Adrenal gland (tissue), 12 donors: ENCODE data around the gene SEMA5A. TPM values are rescaled to one million over a fixed set of nuclear protein-coding genes. Genes with fewer than 3 reads are reported as not detected.

Source experiments
- DNase-seq, 7 donors: peaks; one replicate each; pipeline ENCODE4 v3.0.0-alpha.2; 2019 to 2020
- H3K27ac ChIP-seq, 5 donors: fragments of 200-600 bp; sonication (generic) in 4 of 5; 1 replicate in 3 of 5; 2 replicates in 2 of 5; pipeline versions ENCODE4 v1.5.1 to v1.8.0; 2016 to 2020; ENCODE audit warnings: mild to moderate bottlenecking in 1 of 5
- H3K27me3 ChIP-seq: fragments of 200-600 bp; 2 replicates; pipeline ENCODE4 v1.8.0; 2021
- H3K36me3 ChIP-seq, 2 donors: fragments of 200-600 bp; replicated peaks in 1 of 2; 1 replicate in 1 of 2; 2 replicates in 1 of 2; pipeline versions ENCODE4 v1.5.1 to v1.8.0; 2018 to 2022
- H3K4me1 ChIP-seq, 2 donors: fragments of 200-600 bp; replicated peaks in 1 of 2; 1 replicate in 1 of 2; 2 replicates in 1 of 2; pipeline versions ENCODE4 v1.5.1 to v1.8.0; 2018 to 2021
- H3K4me3 ChIP-seq, 4 donors: fragments of 200-600 bp; sonication (generic) in 3 of 4; one replicate each; pipeline ENCODE4 v1.5.1; 2016 to 2018
- H3K9me3 ChIP-seq, 3 donors: fragments of 200-600 bp; sonication (generic) in 1 of 3; replicated peaks in 1 of 3; 1 replicate in 2 of 3; 2 replicates in 1 of 3; pipeline versions ENCODE4 v1.5.1 to v1.8.0; 2016 to 2021
- POLR2A ChIP-seq, 2 donors: fragments of 450-650 bp; IDR thresholded peaks; one replicate each; pipeline ENCODE4 v1.6.1; 2017; ENCODE audit warnings: antibody characterized with exemption in 2 of 2, mild to moderate bottlenecking in 2 of 2, moderate library complexity in 1 of 2
- WGBS, 4 donors: extraction: QIAGEN DNeasy Blood & Tissue Kit in 2 of 4; methylation state at CpG; one replicate each; pipeline versions ENCODE4 v1.1.5 to v1.1.7; 2013 to 2017; 5-methylcytosine and 5-hydroxymethylcytosine counted together
- intact Hi-C, 2 donors: fragments of 100-400 bp; cut with DNase I; formaldehyde crosslinking; loops; one replicate each; pipeline versions ENCODE4 v1.14.1 to v1.15.0; 2022 to 2023
- polyA plus RNA-seq, 3 donors: library from polyadenylated mRNA; stranded (reverse); fragments of 200-250 nt in 2 of 3; fragments of 350-450 nt in 1 of 3; fragmentation: Illumina TruSeq in 1 of 3; extraction: RNeasy Lipid Tissue Mini Kit (QIAGEN cat#74804) in 1 of 3; gene quantifications; one replicate each; pipeline ENCODE4 v1.2.3, GENCODE V29; 2013 to 2014
- total RNA-seq, 9 donors: library from RNA; depleted of rRNA in 4 of 9; stranded (reverse); fragments of >200 nt in 4 of 9; fragments of 120-200 nt in 1 of 9; fragmentation: NEBNext Ultra II Directional in 1 of 9; extraction: Animal tissue kit (Norgen Biotek cat#: 25700) in 1 of 9; gene quantifications; one replicate each; pipeline versions ENCODE4 v1.1.0 to v1.2.4, GENCODE V29; 2013 to 2023
- TF ChIP-seq, protein P1 (sequence below), 6 experiments: fragments of 450-650 bp in 4 of 6; fragments of 200-600 bp in 2 of 6; sonication (generic) in 1 of 6; IDR thresholded peaks; 1 replicate in 5 of 6; 2 replicates in 1 of 6; pipeline versions ENCODE4 v1.5.1 to v1.8.0; 2016 to 2021; ENCODE audit warnings: antibody characterized with exemption in 6 of 6, mild to moderate bottlenecking in 2 of 6, moderate library complexity in 1 of 6
- donor health status: healthy with polysubstance abuse.
- donor health status: Bipolar disorder and iron deficiency.
- donor health status: DM: yes; HTN: yes; CAD: no.
- donor health status: DM: no; HTN: no; CAD: no.
- donor health status: DM: no; HTN: no; CAD: no.
- donor health status: DM: yes; HTN: yes; CAD: no.

SEMA5A gene
- total and polyA plus RNA-seq, 12 donors = 0.40 to 6.0 (median 2.6) TPM

DNA sequence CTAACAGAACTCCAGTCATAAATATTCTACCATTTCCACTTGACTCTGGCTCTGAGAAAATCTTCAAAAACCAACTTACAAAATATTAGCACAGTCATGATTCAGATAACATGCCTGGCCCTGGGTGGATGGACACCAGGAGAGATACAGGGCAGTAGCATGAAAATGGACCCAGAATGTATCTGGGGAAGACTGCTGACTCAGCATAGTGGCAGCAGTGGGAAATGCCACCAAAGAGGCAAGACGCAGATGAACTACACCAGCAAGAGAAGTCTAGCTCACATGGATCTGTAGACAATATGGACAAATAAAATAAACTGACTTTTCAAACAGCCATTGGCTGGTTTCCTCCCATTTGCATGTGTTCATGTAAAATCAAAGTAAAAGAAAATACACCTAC lies 359.8 kb downstream of the SEMA5A start:
- no peak overlapping the region for H3K4me3 ChIP-seq
- intact Hi-C loops = no loop called here
- H3K36me3 ChIP-seq = no peaks in the 10 kb centered on the region
- no peak for DNase-seq
- TF ChIP-seq, protein P1, sequence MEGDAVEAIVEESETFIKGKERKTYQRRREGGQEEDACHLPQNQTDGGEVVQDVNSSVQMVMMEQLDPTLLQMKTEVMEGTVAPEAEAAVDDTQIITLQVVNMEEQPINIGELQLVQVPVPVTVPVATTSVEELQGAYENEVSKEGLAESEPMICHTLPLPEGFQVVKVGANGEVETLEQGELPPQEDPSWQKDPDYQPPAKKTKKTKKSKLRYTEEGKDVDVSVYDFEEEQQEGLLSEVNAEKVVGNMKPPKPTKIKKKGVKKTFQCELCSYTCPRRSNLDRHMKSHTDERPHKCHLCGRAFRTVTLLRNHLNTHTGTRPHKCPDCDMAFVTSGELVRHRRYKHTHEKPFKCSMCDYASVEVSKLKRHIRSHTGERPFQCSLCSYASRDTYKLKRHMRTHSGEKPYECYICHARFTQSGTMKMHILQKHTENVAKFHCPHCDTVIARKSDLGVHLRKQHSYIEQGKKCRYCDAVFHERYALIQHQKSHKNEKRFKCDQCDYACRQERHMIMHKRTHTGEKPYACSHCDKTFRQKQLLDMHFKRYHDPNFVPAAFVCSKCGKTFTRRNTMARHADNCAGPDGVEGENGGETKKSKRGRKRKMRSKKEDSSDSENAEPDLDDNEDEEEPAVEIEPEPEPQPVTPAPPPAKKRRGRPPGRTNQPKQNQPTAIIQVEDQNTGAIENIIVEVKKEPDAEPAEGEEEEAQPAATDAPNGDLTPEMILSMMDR (IDR thresholded peaks at IDR 0.05) = no peak
- TF ChIP-seq POLR2A (IDR thresholded peaks at IDR 0.05) = no peak
- no peak overlapping the region for H3K27ac ChIP-seq
- 73 to 88% (median 79%) methylated on average over 1 of the region's 1 CpG for WGBS, 4 donors
- no peaks in the 10 kb centered on the region for H3K27me3 ChIP-seq
- H3K4me1 ChIP-seq = peaks cover 0 to 7% of the 10 kb centered on the region in 2 donors
- no peaks in the 10 kb centered on the region for H3K9me3 ChIP-seq

DNA sequence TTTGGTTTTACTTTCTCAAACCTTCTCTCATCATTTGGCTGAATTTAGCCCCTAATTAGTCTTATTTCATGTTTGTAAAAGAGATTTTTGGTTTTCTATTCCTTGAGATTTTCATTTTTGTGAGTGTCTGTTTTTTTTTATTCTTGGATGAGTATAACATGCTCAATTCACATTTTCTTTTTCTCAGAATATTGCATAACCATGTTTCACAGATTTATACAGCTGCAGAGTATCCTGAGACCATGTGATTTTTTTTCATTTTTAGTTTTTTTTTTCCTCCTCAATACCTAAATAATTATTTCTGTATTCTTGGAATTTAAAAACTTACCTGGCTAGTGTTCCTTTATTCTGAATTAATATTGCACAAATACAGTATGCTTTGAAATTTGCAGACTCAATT lies 361.9 kb downstream of the SEMA5A start:
- no peaks in the 10 kb centered on the region for H3K27me3 ChIP-seq
- intact Hi-C loops = no loop called here

DNA sequence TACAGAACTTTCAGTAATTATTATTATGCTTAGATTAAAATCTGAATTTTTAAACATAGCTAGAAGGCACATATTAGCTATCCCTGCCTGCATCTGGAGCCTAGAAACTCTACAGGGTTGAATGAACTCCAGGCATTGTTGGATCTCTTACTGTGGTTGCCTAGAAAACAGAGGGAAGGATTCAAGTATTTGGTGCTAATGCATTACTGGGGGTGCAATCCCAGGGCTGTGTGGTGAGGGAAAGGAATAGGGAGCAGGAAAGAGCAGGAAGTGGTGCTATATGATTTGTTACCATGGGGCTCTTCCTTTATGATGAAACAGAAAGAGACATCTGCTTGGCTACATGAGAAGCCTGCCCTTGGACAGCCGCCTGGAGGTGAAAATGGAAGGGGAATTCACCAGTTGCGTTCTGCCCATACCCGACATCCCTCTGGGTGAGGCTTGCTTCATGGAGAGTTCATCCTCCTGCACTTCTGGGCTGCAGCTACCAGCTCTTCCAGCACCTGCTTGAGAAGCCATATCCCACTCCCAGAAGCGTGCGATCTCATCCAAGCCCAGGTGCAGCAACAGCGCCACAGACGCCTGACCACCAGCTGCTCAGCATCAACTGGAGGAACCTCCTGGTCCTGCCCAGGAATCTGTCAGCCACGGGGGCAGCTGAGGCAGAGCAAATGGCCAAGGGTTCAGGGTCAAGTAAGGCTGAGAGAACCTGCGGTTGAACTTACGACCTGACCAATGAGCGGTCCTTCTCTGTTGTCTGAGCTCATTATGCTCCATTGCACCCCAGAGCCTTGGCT lies 362.8 kb downstream of the SEMA5A start:
- intact Hi-C loops = no loop called here
- Histone ChIP-seq H3K4me3 (no peak overlapping the region), H3K9me3 (no peaks in the 10 kb centered on the region), H3K4me1 (peaks cover 0 to 3% of the 10 kb centered on the region in 2 donors), H3K27me3 (no peaks in the 10 kb centered on the region), H3K36me3 (no peaks in the 10 kb centered on the region), H3K27ac (no peak overlapping the region)
- 79 to 92% (median 83%) methylated on average over 9 to 11 of the region's 11 CpGs for WGBS, 4 donors
- TF ChIP-seq POLR2A (IDR thresholded peaks at IDR 0.05) = no peak
- TF ChIP-seq, protein P1 (IDR thresholded peaks at IDR 0.05) = no peak
- DNase-seq = no peak

More for the DNA sequence above, 361.9 kb downstream of the SEMA5A start:
- no peaks in the 10 kb centered on the region for H3K36me3 ChIP-seq
- no peak for TF ChIP-seq POLR2A (IDR thresholded peaks at IDR 0.05)
- peaks cover 0 to 7% of the 10 kb centered on the region in 2 donors for H3K4me1 ChIP-seq
- no peak for DNase-seq
- no peak overlapping the region for H3K27ac ChIP-seq
- H3K9me3 ChIP-seq = no peaks in the 10 kb centered on the region
- H3K4me3 ChIP-seq = no peak overlapping the region

DNA sequence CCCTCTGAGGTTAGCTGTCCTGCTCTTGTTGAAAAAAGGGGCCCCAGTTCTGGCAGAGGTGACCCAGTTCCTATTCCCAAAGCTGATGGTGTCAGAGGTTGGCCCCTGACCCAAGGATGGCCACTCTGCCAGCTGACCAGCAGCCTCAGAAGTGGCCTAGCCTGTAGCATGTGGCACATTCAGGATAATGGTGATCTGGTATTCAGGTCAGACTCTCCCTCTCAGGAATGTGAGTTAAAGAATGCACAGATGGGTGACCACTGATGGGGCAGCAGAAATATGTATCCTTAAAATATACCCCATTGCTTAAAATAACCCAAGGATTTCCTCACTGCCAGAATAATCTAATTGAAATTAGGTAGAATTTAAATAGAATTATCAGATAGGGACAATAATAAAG lies 369.2 kb downstream of the SEMA5A start:
- H3K4me1 ChIP-seq = peaks cover 0 to 5% of the 10 kb centered on the region in 2 donors
- no peaks in the 10 kb centered on the region for H3K27me3 ChIP-seq
- no peak for DNase-seq
- no peak overlapping the region for H3K27ac ChIP-seq
- no peaks in the 10 kb centered on the region for H3K36me3 ChIP-seq
- TF ChIP-seq POLR2A (IDR thresholded peaks at IDR 0.05) = no peak
- TF ChIP-seq, protein P1 (IDR thresholded peaks at IDR 0.05) = no peak
- no peaks in the 10 kb centered on the region for H3K9me3 ChIP-seq
- intact Hi-C loops = no loop called here
- no peak overlapping the region for H3K4me3 ChIP-seq

DNA sequence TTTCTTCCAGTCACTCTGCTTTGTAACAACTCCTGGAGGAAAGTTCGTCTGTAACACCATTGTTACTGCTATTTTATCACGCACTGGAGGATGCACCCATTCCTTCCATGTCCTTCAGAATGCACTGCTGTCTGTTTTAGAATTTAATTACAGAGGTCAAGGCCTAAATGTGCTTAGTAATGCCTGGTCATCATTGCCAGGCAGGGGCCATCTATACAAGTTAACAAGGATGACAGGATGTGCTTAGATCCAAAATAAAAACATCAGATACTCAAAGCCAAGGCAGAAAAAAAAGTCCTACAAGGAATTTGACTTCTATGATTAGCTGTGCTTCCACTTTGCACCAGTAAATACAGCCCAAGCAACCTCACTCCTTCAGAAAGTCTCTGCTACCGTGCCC lies 371.4 kb downstream of the SEMA5A start:
- Histone ChIP-seq H3K27ac (no peak overlapping the region), H3K36me3 (no peaks in the 10 kb centered on the region), H3K9me3 (no peaks in the 10 kb centered on the region), H3K4me1 (peaks cover 0 to 5% of the 10 kb centered on the region in 2 donors), H3K27me3 (no peaks in the 10 kb centered on the region), H3K4me3 (no peak overlapping the region)
- no peak for DNase-seq
- no peak for TF ChIP-seq POLR2A (IDR thresholded peaks at IDR 0.05)
- TF ChIP-seq, protein P1 (IDR thresholded peaks at IDR 0.05) = no peak
- 57 to 68% (median 61%) methylated on average over 3 of the region's 3 CpGs for WGBS, 4 donors
- intact Hi-C loops = no loop called here
